ENCODE measurements around the gene ZNRD2.

DNA sequence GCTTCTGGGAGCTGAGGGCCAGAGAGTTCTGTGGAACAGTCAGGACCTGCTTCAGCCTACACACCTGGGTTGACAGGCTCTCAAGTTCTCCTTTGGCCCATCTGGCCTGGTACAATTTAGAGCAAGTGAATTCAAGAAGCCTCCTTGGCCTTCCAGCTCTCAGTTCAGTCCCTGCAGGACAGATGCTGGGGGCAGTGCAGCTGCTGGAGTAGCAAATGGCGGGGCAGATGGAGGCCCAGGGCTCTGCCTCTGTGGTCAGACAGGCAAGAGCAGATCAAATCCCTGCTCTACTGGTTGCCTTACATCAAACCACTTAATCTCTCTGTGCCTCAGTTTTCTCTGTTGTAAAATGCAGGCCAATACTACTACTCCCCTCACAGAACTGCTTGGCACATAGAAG lies 34.0 kb downstream of the ZNRD2 start:
- TF ChIP-seq BACH2 (CRISPR knock-in tag; IDR thresholded peaks at IDR 0.05; ENCODE audit: borderline replicate concordance) (no peak), RARB (CRISPR knock-in tag; IDR thresholded peaks at IDR 0.05) (no peak)
- TF ChIP-seq, protein P1, sequence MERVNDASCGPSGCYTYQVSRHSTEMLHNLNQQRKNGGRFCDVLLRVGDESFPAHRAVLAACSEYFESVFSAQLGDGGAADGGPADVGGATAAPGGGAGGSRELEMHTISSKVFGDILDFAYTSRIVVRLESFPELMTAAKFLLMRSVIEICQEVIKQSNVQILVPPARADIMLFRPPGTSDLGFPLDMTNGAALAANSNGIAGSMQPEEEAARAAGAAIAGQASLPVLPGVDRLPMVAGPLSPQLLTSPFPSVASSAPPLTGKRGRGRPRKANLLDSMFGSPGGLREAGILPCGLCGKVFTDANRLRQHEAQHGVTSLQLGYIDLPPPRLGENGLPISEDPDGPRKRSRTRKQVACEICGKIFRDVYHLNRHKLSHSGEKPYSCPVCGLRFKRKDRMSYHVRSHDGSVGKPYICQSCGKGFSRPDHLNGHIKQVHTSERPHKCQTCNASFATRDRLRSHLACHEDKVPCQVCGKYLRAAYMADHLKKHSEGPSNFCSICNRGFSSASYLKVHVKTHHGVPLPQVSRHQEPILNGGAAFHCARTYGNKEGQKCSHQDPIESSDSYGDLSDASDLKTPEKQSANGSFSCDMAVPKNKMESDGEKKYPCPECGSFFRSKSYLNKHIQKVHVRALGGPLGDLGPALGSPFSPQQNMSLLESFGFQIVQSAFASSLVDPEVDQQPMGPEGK (CRISPR knock-in tag; IDR thresholded peaks at IDR 0.05; ENCODE audit: borderline replicate concordance) = no peak
